GM19452 (cell line): ENCODE results near the gene CCDC83.
"Not testable (repeated sequence)": the region's sequence is repeated elsewhere in the genome, so short reads cannot be mapped to it uniquely, and the experiment has no call there.

Experiments
- ATAC-seq: cut with Tn5 transposase; IDR thresholded peaks from one replicate; pipeline ENCODE4 v1.9.1; 2021; ENCODE audit not compliant: unreplicated experiment

Gene CCDC83

DNA sequence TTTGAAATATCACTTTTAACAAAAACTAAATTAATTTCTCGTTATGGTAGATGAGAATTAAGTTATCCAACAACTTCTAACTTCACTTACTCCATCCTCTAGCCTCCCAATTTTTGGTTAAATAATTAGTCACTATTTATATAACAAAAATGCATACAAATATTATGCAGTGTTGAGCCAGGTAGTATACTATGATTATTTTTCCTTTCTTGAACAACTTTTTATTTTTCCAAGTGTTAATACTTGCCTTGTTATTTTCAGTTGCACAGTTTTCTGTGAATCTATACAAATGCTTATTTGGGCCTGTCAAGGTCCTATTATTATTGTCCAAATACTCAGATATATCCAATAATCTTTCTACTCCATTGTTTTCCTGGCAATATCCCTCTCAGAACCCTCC, 19.9 kb upstream of the CCDC83 start:
- no peak for ATAC-seq

DNA sequence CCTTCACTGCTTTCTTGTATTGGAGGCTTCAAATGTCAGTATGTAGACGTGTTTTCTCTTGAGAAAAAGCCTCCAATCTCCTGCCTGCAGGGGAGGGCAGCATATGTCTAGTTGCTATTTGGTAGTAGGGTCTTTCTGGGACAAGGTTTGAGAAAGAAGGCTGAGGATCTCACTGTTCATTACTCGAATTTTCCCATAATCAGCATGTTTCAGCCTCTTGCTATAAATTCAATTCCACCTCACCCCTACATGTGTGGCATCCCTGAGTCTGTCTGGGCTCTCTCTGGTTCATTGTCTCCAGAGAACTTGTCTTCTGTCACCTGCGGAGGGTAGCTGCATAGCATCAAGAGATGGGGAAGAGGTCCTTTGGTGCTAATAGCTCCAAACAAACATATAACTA, 19.5 kb upstream of the CCDC83 start:
- ATAC-seq, result no peak

DNA sequence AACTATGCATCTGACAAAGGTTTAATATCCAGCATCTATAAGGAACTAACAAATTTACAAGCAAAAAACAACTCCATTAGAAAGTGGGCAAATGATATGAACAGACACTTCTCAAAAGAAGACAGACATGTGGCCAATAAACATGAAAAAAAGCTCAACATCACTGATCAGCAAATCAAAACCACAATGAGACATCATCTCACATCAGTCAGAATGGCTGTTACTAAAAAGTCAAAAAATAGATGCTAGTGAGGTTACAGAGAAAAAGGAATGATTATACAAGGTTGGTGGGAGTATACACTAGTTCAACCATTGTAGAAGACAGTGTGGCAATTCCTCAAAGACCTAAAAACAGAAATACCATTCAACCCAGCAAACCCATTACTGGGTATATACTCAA, 14.3 kb upstream of the CCDC83 start:
- not testable (repeated sequence) for ATAC-seq

DNA sequence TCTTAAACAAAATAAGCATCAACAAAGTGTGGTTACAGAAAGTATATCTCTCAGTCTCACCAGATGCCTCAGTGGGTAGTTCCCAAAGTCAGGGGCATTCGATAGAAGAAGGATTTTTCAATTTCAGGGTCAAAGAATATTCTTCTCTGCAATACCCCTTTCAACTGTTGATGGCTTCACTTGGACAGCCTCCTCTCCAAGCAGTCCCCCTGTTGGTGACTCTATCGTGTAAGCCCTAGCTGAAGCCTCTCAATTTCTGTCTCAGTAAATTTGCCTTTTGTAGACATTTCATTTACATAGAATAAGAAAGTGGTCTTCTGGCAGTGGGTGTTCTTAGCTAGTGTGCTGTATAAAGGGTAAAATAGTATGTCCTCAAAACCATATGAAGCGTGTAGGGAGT, 11.3 kb upstream of the CCDC83 start:
- no peak for ATAC-seq

DNA sequence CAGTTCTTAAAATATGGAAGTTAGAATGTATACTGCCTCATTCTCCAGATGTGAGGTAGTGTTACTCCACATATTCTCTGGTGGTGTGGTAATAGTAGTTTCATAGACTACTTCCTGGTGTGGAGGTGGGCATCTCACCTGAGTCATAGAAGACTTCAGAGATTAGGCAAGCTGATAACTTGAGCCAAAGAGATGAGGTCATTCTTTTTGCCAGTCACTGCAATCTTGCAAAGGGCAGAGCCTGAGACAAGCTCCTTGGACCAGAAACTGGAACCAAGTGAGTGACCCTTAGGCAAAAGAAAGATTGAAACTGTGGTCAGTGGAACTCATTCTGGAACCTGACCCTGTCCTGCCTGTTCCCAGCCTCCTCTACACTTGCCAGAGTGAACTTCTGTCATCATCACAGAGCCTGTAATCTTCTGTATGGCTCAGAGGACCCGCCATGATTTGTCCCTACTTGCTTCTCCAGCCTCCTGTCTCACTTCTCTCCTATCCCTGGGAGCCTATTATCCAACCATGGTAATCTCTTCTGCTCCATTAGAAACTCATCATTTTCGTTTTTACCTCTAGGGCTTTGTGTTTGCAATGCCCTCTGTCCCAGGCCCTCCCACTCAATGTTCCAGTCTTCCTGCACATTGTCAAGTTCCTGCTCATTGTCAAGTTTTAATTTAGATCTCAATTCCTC, 10.6 kb upstream of the CCDC83 start:
- no peak for ATAC-seq

DNA sequence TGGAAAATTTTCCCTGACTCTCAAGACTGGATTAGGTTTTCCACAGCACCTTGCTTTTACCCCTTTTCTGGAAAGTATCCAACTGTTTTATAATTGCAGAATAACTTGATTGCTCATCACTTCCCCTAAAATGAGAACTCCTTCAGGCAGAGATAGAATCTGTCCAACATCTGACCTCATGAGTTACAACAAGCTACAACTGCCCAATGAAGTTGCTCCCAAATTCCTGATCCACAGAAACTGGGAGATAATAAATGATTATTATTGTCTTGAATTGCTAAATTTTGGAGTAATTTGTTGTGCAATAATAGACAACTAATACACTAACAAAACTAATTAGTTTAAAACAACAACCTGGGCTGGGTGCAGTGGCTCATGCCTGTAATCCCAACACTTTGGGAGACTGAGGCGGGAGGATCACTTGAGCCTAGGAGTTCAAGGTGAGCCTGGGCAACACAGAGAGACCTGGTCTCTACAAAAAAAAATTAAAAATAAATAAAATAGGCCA, 10.0 kb upstream of the CCDC83 start:
- no peak for ATAC-seq

DNA sequence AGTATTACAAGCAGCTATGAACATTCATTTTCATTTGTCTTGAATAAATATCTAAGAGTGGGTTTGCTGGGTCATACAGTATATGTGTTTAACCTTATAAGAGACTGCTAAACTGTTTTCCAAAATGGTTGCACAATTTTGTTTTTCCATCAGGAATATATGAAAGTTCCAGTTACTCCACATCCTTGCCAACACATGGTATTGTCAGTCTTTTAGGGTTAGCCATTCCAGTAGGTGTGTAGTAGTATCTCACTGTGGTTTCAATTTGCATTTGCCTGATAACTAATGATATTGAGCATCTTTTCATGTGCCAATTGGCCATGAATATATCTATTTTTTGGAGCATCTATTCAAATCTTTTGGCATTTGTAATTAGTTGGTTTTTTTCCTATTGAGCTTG, 7.7 kb upstream of the CCDC83 start:
- no peak for ATAC-seq

DNA sequence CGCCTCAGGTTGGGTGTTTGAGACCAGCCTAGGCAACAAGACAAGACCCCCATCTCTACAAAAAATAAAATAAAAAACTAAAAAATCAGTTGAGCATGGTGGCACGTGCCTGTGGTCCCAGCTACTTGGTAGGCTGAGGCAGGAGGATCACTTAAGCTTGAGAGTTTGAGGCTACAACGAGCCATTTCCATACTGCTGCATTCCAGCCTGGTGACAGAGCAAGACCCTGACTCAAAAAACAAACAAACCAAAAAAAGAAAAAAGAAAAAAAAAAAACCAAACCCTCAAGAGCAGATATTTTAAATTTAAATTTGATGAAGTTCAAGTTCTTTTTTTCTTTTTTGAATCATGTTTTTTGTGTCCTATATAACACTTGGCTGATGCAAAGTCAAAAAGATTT, 7.2 kb upstream of the CCDC83 start:
- no peak for ATAC-seq

DNA sequence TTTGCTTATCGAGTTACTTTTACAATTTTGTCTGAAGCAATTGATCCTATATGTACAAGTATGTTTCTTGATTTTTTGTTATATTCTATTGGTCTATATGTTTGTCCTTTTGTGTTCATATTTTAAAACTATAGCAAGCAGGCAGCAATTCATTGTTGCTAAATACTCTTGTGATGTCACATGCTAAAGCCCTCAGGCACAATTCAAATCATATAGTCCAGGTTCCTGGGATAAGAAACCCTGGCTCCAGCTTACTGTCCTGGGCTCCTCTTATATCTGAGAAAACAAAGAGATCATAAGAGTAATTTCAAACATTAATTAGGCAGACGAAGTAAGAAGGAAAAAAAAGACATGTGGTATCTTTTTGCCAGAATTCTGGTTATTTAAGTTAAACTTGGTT, 6.6 kb upstream of the CCDC83 start:
- no peak for ATAC-seq

DNA sequence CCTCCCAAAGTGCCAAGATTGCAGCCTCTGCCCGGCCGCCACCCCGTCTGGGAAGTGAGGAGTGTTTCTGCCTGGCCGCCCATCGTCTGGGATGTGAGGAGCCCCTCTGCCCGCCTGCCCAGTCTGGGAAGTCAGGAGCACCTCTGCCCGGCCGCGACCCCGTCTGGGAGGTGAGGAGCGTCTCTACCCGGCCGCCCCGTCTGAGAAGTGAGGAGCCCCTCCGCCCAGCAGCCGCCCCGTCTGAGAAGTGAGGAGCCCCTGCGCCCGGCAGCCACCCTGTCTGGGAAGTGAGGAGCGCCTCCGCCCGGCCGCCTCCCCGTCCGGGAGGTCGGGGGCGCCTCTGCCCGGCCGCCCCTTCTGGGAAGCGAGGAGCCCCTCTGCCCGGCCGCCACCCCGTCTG, 2.4 kb upstream of the CCDC83 start:
- not testable (repeated sequence) for ATAC-seq

DNA sequence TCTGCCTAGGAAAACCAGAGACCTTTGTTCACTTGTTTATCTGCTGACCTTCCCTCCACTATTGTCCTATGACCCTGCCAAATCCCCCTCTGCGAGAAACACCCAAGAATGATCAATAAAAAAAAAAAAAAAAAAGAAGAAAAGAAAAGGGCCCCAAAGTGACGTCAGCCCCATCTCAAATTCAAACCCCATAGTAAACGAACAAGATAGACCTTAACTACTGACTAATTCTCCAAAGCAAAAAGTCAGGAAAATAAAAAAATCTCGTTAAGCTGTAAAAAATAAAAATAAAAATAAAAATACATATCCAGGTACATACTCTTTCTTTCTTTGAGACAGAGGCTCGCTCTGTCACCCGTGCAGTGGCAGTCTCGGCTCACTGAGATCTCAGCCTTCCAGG, 1.6 kb upstream of the CCDC83 start:
- not testable (repeated sequence) for ATAC-seq

DNA sequence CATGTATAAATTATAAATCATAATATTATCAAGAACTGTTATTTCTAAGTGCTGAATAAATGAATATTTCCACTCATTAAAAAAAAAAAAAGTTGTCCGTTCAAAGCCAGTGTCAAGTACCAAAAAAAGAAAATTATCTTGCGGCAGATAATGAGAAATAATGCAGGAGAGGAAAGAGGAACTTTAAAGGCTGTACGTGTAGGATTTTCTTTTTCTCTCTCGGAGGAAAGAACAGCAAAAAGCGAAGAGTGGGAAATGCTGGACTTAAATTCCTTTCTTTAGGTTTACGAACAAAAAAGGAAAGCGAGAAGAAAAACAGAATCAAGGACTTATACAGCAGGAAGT, 999 bp upstream of the CCDC83 start:
- ATAC-seq, result no peak

DNA sequence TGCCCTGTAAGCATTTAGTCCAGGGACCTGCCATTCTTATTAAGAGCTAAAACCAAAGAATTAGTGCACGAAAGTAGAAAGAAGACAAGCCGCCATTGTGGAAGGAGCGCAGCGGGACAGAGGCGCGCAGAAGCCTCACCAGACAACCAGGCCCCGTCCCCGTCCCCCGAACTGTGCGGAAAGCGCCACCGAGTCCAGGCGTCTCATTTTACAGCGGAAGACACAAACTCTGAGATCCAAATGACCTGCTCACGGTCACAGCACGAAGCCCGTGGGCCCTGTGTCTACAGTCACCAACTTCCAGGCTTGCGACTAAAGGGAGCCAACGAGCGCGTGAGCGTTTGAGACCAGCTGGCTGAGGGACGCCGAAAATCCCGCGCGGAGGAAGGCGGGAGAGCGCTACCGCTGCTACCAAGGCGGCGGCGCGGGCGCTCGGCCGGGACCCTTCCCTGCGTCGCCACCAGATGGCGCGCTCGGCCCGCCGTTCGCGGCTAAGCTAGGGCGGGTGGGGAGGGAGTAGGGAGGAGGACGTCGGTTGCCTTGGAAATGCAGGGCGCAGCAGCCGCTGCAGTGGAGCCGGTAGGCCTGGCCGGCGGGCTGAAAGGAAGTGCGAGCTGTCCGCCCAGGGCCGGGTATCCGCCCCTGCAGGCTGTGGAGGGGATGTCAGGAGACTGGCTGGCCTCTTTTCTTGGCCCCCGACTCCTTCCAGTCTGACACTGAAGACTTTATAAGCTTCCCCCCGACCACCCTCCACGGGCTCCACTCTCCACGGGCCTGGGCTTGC, 434 bp upstream of the CCDC83 start:
- ATAC-seq, result peak; percentile 100

DNA sequence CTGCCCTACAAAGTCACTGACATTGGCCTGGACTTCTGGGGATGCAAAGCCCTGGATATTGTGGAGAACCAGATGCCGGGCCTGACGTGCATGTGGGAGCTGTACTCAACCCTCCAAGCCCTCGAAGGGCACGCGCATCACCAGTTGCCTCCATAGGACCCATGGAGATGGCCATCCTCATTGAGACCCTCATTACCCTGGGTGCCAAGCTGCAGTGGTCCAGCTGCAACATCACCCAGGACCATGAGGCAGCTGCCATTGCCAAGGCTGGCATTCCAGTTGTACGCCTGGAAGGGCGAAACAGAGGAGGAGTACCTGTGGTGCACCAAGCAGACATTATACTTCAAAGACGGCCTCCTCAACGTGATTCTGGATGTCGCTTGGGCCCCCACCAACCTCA, 1.9 kb downstream of the CCDC83 start:
- no peak for ATAC-seq

DNA sequence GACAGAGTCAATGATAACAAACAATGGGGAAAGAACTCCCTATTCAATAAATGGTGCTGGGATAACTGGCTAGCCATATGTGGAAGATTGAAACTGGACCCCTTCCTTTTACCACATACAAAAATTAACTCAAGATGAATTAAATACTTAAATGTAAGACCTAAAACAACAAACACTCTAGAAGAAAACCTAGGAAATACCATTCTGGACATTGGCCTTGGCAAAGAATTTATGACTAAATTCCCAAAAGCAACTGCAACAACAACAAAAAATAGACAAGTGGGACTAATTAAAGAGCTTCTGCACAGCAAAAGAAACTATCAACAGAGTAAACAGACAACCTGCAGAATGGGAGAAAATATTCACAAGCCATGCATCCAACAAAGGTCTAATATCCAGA, 4.4 kb downstream of the CCDC83 start:
- not testable (repeated sequence) for ATAC-seq

DNA sequence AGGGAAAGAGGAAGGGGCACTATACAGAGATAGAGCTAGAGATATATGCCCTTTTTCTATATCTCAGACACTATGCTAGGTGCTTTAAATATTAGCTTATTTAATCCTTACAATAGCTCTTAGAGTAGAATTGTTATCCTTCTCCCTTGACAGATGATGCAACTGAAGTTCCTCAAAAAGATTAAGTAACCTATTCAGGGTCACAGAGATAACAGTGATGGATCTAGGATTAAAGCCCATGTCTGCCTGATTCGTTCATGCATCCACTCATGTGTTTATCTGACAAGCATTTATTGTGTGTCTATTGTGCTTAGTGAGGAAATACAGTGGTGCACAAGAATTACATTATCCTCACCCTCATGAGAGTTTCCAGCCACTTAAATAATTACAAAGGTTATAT, 8.7 kb downstream of the CCDC83 start:
- ATAC-seq, result no peak

DNA sequence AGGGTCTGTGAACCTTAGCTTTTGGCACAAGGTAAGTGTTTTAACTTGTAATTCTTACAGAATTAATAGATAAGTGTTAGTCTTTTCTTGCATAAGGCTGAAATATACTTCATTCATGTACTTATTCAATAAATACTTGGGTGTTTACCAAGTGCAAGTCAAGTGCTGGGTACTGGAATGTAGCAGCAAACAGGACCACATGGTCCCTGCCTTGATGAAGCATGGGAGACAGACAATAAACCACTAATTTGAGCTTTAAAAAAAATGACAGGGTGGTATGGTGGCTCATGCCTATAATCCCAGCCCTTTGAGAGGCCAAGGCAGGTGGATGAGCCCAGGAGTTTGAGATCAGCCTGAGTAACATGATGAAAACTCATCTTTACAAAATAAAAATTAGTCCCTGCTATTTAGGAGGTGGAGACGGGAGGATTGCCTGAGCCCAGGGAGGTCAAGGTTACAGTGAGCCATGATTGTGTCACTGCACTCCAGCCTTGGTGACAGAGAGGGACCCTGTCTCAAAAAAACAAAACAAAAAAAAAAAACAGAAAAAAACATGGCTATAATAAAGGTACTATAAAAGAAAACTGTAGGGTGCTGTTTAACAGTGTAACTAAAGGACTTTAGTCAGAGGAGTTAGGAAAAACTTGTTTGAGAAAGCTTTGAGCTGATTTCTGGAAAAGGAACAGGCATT, 11.1 kb downstream of the CCDC83 start:
- no peak for ATAC-seq

DNA sequence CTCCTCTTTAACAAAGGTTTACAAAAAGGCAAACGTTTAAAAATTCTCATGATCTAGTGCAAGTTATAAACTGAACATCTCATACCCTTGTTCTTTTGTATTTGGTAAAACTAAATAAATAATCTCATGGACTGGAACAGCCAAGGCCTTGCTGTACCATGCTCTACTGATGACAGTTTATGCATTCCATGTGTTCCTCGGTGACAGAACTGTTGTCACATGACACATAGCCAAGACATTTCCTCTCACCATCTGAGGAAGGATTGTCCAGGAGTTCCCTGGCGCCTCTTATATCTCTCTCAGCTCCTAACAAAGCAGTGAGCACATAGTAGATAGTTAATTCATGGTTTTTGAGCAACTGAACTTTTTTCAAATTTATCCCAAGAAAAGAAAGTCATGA, 12.6 kb downstream of the CCDC83 start:
- no peak for ATAC-seq

DNA sequence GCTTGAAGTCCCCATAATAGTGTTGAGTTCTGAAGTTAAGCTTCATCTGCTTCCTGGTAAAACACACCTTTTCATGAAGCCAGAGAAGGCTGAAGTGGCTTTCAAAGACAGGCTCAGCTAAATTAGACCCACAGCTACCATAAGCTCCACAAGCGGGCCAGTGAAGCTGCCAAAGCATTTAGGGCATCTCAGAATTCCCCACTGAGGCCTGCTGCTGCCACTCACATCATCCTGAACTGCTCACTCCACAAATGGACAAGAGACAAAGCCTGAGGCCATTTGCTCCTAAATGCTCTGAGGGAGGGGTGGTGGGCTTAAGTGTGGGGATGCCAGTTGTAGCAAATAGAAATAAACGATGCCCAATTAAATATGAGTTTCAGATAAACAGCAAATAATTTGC, 14.6 kb downstream of the CCDC83 start:
- ATAC-seq, result no peak

DNA sequence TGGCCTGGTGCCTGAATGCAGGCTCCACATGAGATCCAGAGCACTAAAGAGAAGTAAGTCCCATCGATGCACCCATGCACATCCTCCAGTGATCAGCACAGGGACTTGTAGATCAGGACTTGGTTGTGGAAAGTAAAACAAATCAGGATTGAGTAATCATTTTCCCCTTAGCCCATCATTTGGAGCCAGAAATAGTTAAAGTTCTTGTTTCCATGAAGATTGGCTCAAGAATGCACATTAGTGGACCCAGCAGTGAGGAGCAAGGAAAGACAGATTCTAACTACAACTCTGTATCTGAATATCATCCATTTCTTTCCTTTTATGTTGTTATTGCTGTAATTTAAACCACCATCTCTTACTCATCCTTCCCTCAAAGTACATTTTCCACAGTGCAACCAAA, 19.1 kb downstream of the CCDC83 start:
- no peak for ATAC-seq

DNA sequence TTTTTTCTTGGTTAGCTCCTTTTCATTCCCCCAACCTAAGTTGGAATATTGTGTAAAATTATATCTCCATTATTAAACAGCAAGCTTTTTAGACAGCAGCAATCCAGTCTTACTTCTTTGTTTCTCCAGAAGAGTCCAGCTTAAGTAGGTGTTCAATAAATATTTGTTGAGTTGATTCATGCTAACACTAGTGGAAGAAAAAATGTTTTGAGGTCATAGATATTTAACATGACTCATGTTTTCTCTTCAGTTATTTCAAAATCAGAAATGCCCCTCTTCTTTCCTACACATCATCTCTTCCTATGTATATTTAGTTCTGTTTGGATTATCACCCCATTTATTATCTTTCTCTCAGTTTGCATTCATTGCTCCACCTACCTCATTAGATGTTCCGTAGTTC, 20.3 kb downstream of the CCDC83 start:
- ATAC-seq, result no peak

DNA sequence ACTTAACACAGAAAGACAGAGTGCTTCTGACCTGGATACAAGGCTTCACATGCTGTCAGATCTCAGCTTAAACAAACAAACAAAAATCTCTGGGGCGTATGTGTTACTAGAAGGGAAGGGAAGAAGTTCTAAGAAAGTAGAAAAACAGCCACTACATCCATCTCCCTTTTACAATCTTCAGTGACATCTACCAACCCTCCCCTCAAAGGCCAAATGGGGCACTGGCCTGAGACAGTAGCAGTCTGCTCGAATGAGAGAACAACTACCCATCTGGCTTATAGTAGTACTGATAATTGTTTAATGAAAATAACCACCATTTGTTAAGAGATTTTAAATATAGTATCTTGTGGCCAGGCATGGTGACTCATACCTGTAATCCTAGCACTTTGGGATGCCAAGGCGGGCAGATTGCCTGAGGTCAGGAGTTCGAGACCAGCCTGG, 29.4 kb downstream of the CCDC83 start:
- ATAC-seq, result no peak
